Uterus (tissue), 4 donors: Measurements from ENCODE around the gene KRT84. TPM values are rescaled to one million over a fixed set of nuclear protein-coding genes. Genes with fewer than 3 reads are reported as not detected.

Experiments used
- DNase-seq, 2 donors: peaks; one replicate each; pipeline ENCODE4 v3.0.0-alpha.2; 2019 to 2020
- H3K27ac ChIP-seq, 2 donors: fragments of 200-600 bp; sonication (generic); 1 replicate in 1 of 2; 2 replicates in 1 of 2; pipeline ENCODE4 v1.5.1; 2016 to 2018
- H3K27me3 ChIP-seq, 2 donors: fragments of 200-600 bp; sonication (generic); one replicate each; pipeline ENCODE4 v1.5.1; 2018 to 2019; ENCODE audit warnings: control low read depth in 1 of 2
- H3K36me3 ChIP-seq, 2 donors: fragments of 200-600 bp; sonication (generic); one replicate each; pipeline ENCODE4 v1.5.1; 2019; ENCODE audit warnings: control low read depth in 1 of 2
- H3K4me1 ChIP-seq, 2 donors: fragments of 200-600 bp; sonication (generic); one replicate each; pipeline ENCODE4 v1.5.1; 2018 to 2019; ENCODE audit warnings: control low read depth in 1 of 2
- H3K4me3 ChIP-seq, 2 donors: fragments of 200-600 bp; sonication (generic); 1 replicate in 1 of 2; 2 replicates in 1 of 2; pipeline ENCODE4 v1.5.1; 2018 to 2019; ENCODE audit warnings: mild to moderate bottlenecking in 1 of 2
- H3K9me3 ChIP-seq, 2 donors: fragments of 200-600 bp; sonication (generic); one replicate each; pipeline ENCODE4 v1.5.1; 2019; ENCODE audit warnings: control low read depth in 1 of 2
- POLR2A ChIP-seq, 2 donors: fragments of 450-650 bp; IDR thresholded peaks; one replicate each; pipeline ENCODE4 v1.6.1; 2016; ENCODE audit warnings: antibody characterized with exemption in 2 of 2, mild to moderate bottlenecking in 1 of 2, moderate library complexity in 1 of 2
- intact Hi-C: fragments of 100-400 bp; cut with DNase I; formaldehyde crosslinking; loops from one replicate; pipeline ENCODE4 v1.15.1; 2023; ENCODE audit warnings: low total_unique reads
- total RNA-seq, 4 donors: library from RNA; depleted of rRNA in 3 of 4; stranded (reverse); fragments of >200 nt in 3 of 4; gene quantifications; one replicate each; pipeline versions ENCODE4 v1.1.0 to v1.2.4, GENCODE V29; 2014 to 2023
- TF ChIP-seq, protein P1 (sequence below), 4 experiments: fragments of 200-600 bp in 2 of 4; fragments of 450-650 bp in 2 of 4; sonication (generic) in 2 of 4; IDR thresholded peaks; one replicate each; pipeline ENCODE4 v1.5.1; 2016 to 2019; ENCODE audit warnings: antibody characterized with exemption in 4 of 4, mild to moderate bottlenecking in 2 of 4, moderate library complexity in 1 of 4
- donor health status: DM: yes; HTN: yes; CAD: no.

Gene KRT84
- total RNA-seq, 4 donors from 2014 or later: 0.14 TPM; not detected in 3

GRCh38 chr12:52358575-52359350 is 26.7 kb downstream of the KRT84 start:
- H3K4me3 ChIP-seq: no peak overlapping the region
- intact Hi-C loops: no loop called here

DNA sequence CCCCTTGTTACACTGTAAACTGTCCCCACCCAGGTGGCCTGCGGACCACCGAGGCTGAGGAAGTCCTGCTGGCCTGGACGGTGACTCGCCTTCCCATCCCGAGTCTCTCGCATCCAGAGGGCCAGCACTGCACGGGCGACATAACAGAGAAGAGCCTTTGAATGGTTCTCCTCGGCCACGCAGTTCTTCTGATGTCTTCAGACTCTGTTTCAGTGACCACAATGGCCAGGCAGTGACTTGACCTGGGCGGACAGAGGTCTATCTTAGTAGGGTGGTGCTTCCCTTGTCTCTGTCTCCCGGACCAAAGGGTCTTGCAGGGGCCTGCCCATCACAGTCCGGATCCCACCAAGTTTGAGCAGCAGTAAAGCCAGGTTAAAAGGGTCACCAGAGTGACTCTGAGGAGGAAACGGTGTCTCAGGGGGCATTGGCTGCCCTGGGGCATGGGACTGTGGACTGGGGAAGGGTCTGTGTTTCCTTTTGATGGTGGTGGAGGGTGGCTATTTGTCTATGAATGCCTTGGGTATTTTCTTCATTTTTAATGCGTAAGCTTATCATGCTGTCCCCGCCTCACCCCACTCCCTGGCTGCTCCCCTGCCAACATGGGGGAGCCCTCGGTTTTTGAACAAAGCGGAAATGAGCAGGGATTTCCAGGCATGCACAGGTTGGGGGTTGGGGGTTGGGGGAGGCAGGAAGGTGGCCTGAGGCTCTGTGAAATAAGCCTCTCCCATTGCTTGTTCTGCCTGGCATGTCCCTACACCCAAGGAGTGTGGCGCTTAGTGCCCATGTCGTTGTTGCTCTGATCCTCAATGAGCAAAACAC is 28.5 kb downstream of the KRT84 start:
- no peak for TF ChIP-seq POLR2A (IDR thresholded peaks at IDR 0.05)
- TF ChIP-seq, protein P1, sequence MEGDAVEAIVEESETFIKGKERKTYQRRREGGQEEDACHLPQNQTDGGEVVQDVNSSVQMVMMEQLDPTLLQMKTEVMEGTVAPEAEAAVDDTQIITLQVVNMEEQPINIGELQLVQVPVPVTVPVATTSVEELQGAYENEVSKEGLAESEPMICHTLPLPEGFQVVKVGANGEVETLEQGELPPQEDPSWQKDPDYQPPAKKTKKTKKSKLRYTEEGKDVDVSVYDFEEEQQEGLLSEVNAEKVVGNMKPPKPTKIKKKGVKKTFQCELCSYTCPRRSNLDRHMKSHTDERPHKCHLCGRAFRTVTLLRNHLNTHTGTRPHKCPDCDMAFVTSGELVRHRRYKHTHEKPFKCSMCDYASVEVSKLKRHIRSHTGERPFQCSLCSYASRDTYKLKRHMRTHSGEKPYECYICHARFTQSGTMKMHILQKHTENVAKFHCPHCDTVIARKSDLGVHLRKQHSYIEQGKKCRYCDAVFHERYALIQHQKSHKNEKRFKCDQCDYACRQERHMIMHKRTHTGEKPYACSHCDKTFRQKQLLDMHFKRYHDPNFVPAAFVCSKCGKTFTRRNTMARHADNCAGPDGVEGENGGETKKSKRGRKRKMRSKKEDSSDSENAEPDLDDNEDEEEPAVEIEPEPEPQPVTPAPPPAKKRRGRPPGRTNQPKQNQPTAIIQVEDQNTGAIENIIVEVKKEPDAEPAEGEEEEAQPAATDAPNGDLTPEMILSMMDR (IDR thresholded peaks at IDR 0.05): no peak
- Histone ChIP-seq H3K9me3 (no peaks in the 10 kb centered on the region), H3K4me3 (no peak overlapping the region), H3K27me3 (no peaks in the 10 kb centered on the region), H3K27ac (no peak overlapping the region), H3K4me1 (no peaks in the 10 kb centered on the region), H3K36me3 (no peaks in the 10 kb centered on the region)
- no peak for DNase-seq
- intact Hi-C loops: no loop called here

More at GRCh38 chr12:52358575-52359350, 26.7 kb downstream of the KRT84 start:
- Histone ChIP-seq H3K9me3 (no peaks in the 10 kb centered on the region), H3K36me3 (no peaks in the 10 kb centered on the region), H3K4me1 (no peaks in the 10 kb centered on the region), H3K27ac (no peak overlapping the region), H3K27me3 (no peaks in the 10 kb centered on the region)
- TF ChIP-seq POLR2A (IDR thresholded peaks at IDR 0.05): no peak
- TF ChIP-seq, protein P1 (IDR thresholded peaks at IDR 0.05): no peak
- DNase-seq: no peak

- H3K9me3 ChIP-seq: no peaks in the 10 kb centered on the region
- H3K4me1 ChIP-seq: no peaks in the 10 kb centered on the region
- H3K36me3 ChIP-seq: no peaks in the 10 kb centered on the region
- intact Hi-C loops: no loop called here
- H3K27ac ChIP-seq: no peak overlapping the region
- DNase-seq: no peak
- no peak for TF ChIP-seq POLR2A (IDR thresholded peaks at IDR 0.05)
- TF ChIP-seq, protein P1 (IDR thresholded peaks at IDR 0.05): no peak
- no peak overlapping the region for H3K4me3 ChIP-seq
- H3K27me3 ChIP-seq: no peaks in the 10 kb centered on the region
Measured at GRCh38 chr12:52356031-52356761, 29.3 kb downstream of the KRT84 start.

DNA sequence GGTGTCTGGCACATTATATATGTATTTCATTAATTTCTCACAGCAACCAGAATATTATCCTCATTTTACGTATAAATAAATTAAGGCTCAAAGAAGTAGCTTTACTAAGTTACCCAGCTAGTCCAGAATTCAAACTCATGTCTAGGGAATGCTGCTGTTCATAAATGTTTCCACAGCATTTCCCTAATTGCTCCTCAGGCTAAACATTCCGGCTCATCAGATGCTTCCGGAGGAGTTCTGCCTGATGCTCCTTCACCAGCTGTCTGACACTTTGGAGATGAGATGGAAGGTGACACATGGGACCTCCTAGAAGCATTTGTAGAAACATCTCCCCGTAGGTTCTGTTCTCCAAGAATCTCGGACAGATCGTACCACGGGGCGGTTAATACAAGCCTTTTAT is 30.3 kb downstream of the KRT84 start:
- Histone ChIP-seq H3K27me3 (no peaks in the 10 kb centered on the region), H3K4me3 (no peak overlapping the region), H3K9me3 (no peaks in the 10 kb centered on the region), H3K27ac (no peak overlapping the region), H3K36me3 (no peaks in the 10 kb centered on the region), H3K4me1 (no peaks in the 10 kb centered on the region)
- intact Hi-C loops: no loop called here
- no peak for TF ChIP-seq POLR2A (IDR thresholded peaks at IDR 0.05)
- TF ChIP-seq, protein P1 (IDR thresholded peaks at IDR 0.05): no peak
- no peak for DNase-seq
